Dermis blood vessel endothelial cell (primary cell): ENCODE results near the gene PCBP1. TPM values are rescaled to one million over a fixed set of nuclear protein-coding genes. Genes with fewer than 3 reads are reported as not detected.
"Not testable (repeated sequence)": the region's sequence is repeated elsewhere in the genome, so short reads cannot be mapped to it uniquely, and the experiment has no call there.

ENCODE experiments used
- DNase-seq: peaks from one replicate; pipeline ENCODE4 v3.0.0; 2010
- total RNA-seq: library from RNA; depleted of rRNA; stranded (reverse); fragments of >200 nt; gene quantifications from 2 replicates; pipeline ENCODE4 v1.2.3, GENCODE V29; 2014

The PCBP1 gene
- total RNA-seq, 1 donor from 2014 or later, result 37.9 TPM

DNA sequence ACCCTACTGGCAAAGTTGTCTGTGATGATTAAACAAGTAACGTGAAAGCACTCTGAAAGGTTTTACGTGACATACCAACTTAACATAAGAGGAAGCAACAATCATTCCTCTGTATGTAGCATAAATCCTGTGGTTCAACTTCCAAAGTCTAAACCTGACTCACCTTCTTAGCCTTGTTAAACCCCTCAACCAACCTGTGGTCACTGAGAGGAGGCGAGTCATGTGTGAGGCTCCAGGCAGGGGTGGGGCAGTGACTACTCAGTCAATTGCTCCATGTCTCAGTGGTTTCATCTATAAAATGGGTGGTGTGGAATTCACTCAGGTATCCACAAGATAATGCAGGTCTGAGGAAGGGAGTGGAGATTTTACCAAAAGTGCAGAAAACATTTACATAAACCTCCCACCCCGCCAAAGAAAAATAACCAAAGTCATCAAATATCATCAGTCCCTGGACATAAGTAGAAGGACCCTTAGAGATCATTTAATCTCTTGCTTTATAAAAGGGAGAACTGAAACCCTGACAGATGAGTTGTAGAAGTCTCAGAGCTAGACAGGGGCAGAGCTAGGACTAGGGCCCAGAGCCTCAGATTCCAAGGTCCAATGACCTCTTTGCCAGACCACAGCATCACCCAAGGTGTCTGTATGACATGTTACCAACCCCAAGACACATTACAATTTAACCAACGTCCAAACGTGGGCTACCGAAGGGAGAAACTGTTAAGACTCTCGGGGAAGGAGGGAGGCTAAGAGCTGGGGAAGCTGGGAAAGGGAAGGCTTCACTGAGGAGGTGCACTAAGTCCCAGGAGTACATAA is 3.7 kb upstream of the PCBP1 start:
- DNase-seq, result no peak

DNA sequence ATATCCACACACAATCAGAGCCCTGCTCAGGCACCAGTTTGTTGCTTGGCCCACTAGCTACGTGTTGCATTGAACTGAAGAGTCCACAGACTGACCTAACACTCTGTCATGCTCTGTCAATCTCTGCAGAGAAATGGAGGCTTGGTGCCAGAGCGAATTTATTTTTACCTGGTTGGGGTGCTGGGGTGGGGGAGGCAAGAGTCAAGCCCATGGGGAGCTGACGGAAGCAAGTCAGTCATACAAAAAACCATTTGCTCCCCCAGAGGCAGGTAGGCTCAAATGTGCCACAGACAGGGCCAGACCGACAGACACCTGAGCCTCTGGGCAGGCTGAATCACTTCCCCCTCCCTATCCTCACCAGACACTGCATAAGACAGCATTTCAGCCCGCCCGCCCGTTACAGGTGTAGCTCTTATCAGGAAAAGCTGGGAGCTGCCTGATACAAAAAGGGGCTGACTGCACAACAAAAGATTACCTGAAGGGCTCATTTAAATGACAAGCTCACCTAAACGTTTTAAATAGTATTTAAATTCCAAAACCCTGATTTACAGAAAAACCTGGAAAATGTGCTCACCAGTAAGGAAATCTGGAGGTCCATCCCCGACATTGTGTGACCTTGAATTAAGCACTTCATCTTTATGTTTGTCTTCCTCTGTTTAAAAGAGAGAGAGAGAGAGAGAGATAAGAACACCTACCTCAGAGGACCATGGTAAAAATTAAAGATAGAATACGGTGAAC is 2.1 kb upstream of the PCBP1 start:
- peak; percentile 30 for DNase-seq

DNA sequence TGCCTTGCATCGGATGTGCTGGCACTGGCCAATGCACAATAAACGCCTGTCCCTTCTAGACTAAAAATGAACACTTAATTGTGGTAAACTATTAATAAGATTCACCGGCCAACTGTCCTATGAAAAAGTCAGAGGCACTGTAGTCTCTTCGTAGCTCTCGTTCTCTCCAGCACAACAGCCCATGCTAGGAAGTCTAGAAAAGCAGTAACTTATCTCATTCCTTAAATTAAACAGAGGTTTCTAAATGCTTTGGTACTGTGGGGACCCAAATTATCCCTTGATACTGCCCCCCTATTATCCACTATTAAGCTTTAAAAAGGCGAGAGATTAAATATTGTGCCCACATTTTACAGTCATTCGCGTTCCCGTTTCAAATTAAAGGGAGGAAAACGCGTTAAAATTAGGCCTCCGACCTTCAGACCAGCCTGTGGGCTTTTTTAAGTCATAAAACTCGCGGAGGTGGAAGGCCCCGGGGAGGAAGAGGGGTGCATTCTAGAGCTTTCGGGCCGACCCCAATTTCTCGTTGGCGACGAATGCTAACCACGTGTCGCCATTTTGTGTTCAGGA is 1.5 kb upstream of the PCBP1 start:
- peak; percentile 42 for DNase-seq

DNA sequence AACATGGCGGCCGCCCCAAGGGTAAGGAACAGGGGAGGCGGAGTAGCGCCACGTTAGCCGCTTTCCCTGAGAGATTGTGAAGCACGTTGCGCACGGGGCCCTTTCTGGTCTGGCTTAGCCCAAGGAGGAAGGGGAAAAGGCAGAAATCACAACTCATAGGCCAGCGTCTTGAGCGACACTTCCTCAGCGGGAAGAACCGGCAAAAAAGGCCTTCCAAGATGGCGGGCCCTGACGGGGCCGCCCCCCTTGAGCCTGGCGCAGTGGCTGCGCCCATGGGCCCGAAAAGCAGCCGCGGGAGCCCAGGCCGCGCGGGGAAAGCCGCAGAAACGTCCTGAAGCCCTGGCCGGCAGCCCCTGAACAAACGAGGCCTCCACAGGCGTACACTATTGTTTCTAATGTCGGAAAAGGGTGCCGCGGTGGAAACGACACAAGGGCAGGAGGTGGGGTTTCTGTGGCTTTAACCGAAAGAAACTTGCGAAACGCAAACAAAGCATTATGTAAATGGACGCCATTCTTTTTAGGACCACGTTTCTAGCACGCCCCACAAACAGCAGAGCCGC is 919 bp upstream of the PCBP1 start:
- peak; percentile 95 for DNase-seq

DNA sequence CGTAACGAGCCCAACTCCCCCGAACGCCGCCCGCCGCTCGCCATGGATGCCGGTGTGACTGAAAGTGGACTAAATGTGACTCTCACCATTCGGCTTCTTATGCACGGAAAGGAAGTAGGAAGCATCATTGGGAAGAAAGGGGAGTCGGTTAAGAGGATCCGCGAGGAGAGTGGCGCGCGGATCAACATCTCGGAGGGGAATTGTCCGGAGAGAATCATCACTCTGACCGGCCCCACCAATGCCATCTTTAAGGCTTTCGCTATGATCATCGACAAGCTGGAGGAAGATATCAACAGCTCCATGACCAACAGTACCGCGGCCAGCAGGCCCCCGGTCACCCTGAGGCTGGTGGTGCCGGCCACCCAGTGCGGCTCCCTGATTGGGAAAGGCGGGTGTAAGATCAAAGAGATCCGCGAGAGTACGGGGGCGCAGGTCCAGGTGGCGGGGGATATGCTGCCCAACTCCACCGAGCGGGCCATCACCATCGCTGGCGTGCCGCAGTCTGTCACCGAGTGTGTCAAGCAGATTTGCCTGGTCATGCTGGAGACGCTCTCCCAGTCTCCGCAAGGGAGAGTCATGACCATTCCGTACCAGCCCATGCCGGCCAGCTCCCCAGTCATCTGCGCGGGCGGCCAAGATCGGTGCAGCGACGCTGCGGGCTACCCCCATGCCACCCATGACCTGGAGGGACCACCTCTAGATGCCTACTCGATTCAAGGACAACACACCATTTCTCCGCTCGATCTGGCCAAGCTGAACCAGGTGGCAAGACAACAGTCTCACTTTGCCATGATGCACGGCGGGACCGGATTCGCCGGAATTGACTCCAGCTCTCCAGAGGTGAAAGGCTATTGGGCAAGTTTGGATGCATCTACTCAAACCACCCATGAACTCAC is 673 bp downstream of the PCBP1 start:
- peak; percentile 66 for DNase-seq

DNA sequence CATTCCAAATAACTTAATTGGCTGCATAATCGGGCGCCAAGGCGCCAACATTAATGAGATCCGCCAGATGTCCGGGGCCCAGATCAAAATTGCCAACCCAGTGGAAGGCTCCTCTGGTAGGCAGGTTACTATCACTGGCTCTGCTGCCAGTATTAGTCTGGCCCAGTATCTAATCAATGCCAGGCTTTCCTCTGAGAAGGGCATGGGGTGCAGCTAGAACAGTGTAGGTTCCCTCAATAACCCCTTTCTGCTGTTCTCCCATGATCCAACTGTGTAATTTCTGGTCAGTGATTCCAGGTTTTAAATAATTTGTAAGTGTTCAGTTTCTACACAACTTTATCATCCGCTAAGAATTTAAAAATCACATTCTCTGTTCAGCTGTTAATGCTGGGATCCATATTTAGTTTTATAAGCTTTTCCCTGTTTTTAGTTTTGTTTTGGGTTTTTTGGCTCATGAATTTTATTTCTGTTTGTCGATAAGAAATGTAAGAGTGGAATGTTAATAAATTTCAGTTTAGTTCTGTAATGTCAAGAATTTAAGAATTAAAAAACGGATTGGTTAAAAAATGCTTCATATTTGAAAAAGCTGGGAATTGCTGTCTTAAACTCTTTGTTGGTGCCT is 1.4 kb downstream of the PCBP1 start:
- no peak for DNase-seq

DNA sequence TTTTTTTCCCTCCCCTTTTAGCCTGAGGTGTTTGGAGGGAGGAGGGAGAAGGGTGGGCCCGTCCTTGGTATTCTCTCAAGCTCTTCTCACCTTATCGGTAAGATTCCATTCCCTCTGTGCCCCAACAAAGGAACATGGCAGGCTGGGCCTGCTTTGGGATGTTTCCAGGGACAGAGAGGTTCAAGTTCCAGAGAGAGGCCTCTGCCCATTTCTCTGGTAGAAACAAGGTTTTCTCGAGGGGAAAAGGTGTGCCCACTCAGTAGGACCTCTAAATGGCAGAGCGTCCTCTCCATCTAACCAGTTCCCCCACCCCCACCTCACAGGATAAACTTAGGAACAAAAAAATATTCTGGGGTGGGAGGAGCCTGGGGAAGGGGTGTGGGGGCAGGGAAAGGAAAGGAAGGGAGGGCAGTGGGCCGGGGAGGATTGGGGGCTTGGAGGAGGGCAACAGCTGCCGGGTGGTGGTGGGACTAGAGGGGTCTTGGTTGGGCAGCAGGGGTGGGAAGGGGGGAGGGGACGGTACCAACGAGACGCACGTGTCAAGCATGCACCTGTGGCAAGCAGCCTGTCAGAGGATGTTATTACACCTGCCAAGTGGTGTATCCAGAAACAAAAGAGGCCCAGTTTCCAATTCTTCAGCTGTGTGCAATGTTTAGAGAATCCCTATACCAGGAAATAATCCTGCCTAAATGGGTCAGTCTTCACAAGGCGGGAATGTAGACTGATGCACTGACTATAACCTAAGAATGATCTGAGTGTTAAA is 2.1 kb downstream of the PCBP1 start:
- DNase-seq, result peak; percentile 56

DNA sequence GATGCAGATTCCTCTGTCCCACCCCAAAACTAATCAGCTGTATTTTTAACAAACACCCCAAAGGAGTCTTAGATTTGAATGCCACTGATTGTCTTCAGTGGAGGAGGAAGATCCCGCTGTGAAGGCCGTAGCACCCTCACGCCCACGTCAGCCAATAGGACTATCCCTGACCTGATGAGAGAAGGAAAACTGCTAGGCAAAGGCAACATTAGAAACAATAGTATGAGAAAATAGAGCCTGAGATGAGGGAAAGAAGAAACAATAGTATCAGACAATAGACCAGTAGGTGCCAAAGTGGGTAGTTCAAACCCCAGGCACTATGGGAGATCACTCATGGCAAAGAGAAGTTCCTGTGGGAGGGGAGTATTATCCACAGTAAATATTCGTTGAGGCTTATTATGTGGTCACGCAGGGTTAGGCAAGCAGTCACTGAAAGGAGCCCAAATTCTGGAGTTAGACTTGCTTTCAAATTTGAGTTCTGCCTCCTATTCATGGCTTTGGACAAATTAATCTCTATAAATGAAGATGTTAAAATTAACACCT is 2.8 kb downstream of the PCBP1 start:
- peak; percentile 70 for DNase-seq

DNA sequence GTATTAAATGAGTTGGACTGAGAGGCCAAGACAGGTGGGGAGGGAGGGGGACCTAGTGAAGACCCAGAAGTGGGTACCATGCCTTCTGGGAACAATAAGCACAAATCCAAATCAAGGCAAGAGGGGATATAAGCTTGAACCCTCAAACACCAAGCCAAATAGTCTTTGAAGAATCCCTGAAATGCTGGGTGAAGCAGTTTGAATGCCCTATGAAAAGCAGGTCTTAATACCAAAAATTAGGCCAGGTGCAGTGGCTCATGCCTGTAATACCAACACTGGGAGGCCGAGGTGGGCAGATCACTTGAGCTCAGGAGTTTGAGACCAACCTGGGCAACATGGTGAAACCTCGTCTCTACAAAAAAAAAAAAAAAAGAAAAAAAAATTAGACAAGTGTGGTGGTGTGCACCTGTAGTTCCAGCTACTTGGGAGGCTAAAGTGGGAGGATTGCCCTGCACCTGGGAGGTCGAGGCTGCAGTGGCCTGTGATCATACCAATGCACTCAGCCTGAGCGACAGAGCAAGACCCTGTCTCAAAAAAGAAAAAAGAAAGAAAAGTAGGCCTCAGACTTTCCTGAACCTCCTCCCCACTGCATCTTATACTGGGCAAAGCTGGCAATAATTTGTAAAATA is 3.5 kb downstream of the PCBP1 start:
- no peak for DNase-seq

DNA sequence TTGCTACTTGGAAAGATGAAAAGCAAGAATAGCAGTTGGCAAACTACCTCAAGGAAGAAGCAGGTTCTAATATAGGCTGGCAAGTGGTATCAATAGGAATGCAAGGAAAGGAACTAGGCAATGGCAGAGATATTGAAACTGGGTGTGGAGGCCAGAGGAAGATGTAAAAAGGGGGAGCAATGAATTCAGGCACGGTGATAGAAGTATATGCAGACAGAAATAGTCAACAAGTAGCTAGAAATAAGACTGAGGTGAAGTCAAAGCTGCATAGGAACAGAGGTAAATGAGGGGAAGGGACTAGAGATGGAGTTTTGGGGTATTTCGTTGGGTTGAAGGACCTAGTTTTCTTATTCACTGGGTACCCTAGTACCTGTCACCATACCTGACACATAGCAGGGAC is 4.1 kb downstream of the PCBP1 start:
- no peak for DNase-seq

DNA sequence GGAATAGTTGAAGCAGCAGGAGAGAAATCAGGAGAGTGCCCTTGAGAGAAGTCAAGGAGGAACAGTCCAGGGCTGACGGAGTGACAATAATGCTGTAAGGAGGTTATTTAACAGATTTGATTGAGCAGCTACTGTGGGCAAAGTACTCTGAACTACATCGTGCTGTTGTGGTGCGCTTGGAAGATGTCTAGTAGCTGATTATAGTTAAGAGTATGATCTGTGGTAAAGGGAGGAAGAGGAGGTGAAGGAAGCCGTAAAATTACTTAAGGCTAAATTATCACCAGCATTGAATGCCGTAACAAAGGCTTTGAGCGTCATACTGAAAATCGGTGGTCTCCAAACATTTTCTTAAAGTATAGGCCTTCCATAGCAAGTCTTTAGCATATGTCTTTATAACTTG is 4.5 kb downstream of the PCBP1 start:
- no peak for DNase-seq

DNA sequence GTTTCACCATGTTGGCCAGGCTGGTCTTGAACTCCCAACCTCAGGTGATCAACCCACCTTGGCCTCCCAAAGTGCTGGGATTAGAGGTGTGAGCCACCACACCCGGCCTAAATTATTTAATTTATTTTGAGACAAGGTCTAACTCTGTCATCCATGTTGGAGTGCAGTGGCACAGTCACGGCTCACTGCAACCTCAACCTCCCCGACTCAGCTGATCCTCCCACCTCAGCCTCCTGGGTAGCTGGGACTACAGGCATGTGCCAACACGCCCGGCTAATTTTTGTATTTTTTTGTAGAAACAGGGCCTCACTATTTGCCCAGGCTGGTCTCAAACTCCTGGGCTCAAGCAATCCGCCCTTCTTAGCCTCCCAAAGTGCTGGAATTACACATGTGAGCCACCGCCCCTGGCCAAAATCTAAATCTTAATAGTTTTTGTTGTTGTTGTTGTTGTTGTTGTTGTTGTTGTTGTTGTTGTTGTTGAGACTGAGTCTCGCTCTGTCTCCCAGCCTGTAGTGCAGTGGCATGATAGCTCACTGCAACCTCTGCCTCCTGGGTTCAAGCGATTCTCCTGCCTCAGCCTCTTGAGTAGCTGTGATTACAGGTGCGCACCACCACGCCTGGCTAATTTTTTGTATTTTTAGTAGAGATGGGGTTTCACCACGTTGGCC is 5.4 kb downstream of the PCBP1 start:
- not testable (repeated sequence) for DNase-seq

DNA sequence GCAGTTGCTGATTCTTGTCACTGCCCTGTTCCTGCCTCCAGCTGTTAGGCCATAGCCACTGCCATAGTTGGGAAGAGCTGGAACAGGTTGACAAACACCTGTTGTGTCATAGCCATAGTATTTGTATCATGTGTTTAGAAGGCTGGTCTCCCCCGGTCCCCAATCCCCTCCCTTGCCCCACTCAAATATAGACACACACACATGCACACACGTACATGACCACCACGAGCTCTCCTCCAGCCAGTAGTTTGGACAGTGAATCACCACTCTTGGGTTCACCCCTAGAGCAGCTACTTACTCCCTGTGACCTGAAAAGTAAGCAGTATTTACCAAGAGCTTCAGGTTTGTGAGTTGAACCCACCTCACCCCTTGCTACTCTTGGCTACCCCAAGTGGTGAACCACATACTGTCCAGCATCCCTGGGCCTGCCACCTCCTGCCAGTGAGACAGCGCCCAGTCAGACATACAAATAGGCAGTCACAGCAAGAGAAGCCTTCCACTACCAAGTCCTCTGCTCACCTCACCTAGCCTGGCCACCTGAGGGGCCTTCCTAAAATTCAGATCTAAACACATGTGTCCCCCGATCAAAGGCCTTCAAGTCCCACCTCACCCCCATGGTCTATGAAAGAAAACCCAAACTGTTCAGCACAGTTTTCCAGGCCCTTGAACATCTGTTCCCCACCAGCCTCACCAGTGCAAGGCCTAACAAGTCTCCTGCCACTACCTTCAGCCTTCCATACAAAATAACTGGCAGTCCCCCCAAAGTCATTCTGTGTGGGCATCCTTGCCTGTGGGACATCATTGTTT is 7.1 kb downstream of the PCBP1 start:
- DNase-seq, result no peak

DNA sequence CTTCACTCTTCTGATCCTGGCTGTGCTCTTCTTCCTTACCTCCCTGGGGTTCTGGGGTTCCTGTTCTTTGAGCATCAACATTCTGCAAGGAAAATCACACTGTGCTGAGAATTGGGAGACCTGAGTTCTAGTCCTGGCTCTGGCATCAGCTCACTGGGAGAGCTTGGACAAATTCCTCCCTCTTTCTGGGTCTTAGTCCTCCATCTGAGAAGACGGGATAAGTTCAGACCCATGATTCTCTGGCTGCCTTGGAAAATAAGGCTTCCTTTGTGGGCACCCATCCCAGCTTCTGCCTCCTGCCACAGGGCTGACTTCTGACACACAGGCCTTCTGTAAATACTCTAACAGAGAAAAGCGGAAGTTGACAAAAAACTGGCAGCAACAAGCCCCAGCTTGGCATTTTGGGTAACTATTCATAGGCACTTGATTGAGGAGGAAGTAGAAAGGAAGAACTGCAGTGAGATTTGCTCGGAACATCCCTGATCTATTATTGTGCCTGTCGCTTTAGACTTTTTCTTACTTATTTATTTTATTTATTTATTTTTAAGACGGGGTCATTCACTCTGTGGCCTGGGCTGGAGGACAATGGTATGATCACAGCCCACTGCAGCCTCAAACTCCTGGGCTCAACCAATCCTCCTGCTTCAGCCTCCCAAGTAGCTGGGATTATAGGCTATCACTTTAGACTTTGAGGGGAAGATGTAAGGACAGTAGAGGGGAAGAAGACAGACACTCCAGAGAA is 7.9 kb downstream of the PCBP1 start:
- DNase-seq, result peak; percentile 68

DNA sequence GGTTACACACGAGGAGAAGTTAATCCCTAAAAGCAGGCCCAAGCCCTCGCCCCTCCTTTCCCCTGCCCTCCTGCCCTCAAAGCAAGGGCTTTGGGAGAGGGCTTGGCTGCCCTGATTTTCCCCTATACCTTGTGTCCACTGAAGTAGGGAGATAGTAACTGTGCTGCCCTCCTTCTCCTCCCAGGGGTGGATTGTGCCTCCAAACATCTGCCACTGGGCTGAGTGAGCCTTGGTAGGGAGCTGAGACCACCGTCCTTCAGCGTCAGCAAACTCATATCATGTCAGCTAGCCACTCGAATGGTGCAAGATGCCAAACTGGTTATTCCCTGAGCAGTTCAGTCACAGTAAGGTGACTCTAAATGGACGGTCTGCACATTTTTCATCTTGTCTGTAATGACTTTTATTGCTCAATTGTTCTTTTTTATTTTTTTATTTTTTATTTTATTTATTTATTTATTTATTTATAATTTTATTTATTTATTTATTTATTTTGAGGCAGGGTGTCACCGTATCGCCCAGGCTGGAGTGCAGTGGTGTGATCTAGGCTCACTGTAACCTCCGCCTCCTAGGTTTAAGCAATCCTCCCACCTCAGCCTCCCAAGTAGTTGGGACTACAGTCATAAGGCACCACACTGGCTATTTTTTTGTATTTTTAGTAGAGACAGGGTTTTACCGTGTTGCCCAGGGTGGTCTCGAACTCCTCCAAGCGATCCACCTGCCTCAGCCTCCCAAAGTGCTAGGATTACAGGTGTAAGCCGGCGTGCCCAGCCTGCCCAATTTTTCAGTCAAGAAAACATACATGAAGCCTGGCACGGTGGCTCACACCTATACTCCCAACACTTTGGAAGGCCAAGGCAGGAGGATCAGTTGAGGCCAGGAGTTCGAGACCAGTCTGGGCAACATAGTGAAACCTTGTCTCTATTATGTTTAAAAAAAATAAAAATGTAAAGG is 8.7 kb downstream of the PCBP1 start:
- no peak for DNase-seq

DNA sequence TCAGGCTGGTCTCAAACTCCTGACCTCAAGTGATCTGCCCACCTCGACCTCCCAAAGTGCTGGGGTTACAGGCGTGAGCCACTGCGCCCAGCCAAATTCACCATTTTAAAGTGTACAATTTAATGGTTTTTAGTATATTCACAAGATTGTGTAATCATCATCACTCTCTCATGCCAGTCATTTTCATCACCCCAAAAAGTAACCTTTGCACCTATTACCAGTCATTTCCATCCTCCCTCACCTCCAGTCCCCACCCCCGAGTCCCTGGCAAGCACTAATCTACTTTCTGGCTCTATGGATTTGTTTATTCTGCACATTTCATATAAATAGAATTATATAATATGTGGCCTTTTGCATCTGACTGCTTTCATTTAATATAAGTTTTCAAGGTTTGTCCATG is 10.8 kb downstream of the PCBP1 start:
- no peak for DNase-seq

DNA sequence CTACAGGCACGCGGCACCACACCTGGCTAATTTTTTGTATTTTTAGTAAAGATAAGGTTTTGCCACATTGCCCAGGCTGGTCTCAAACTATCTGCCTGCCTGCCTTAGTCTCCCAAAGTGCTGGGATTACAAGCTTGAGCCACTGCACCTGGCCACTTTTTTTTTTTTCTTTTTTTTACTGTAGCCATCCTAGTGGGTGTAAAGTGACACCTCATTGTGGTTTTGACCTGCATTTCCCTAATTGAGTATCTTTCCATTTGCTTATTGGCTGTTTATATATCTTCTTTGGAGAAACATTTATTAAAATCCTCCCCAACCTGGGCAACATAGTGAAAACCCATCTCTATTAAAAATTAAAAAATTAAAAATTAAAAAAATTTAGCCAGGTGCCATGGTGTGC is 12.0 kb downstream of the PCBP1 start:
- no peak for DNase-seq
